Thoracic aorta (tissue), 2 donors: ENCODE results near the gene IGF2R. TPM values are rescaled to one million over a fixed set of nuclear protein-coding genes. Genes with fewer than 3 reads are reported as not detected.

Source experiments
- ATAC-seq: fragments of 150-250 bp; one replicate; pipeline ENCODE4 v1.8.0; 2017; ENCODE audit warnings: low read depth; ENCODE audit not compliant: insufficient number of reproducible peaks, low FRiP score
- DNase-seq: peaks from one replicate; pipeline ENCODE4 v3.0.0-alpha.2; 2020; ENCODE audit warnings: low spot score
- H3K27ac ChIP-seq, 2 donors: fragments of 200-600 bp; sonication (generic); 1 replicate in 1 of 2; 2 replicates in 1 of 2; pipeline ENCODE4 v1.5.1; 2016; ENCODE audit warnings: mild to moderate bottlenecking in 2 of 2, moderate library complexity in 2 of 2
- H3K27me3 ChIP-seq: fragments of 200-600 bp; sonication (generic); replicated peaks from 2 replicates; pipeline ENCODE4 v1.6.0; 2016; ENCODE audit warnings: mild to moderate bottlenecking; ENCODE audit not compliant: insufficient read depth
- H3K36me3 ChIP-seq: fragments of 200-600 bp; sonication (generic); one replicate; pipeline ENCODE4 v1.5.1; 2016
- H3K4me1 ChIP-seq, 2 donors: fragments of 200-600 bp; sonication (generic); 1 replicate in 1 of 2; 2 replicates in 1 of 2; pipeline versions ENCODE4 v1.5.1 to v1.6.0; 2016; ENCODE audit warnings: low read depth in 2 of 2, mild to moderate bottlenecking in 1 of 2; ENCODE audit not compliant: control insufficient read depth in 1 of 2
- H3K4me3 ChIP-seq: fragments of 200-600 bp; sonication (generic); 2 replicates; pipeline ENCODE4 v1.5.1; 2016; ENCODE audit warnings: mild to moderate bottlenecking
- H3K9me3 ChIP-seq: fragments of 200-600 bp; sonication (generic); 2 replicates; pipeline ENCODE4 v1.5.1; 2016
- total RNA-seq, 2 donors: library from RNA; depleted of rRNA; stranded (reverse); fragments of >200 nt; gene quantifications; one replicate each; pipeline versions ENCODE4 v1.1.0 to v1.2.3, GENCODE V29; 2016
- TF ChIP-seq, protein P1 (sequence below): fragments of 200-600 bp; sonication (generic); IDR thresholded peaks from one replicate; pipeline ENCODE4 v1.5.1; 2019; ENCODE audit warnings: antibody characterized with exemption

Gene IGF2R
- total RNA-seq, 2 donors from 2014 or later, result 82.2 to 88.4 TPM

GRCh38 chr6:160013987-160014868 is 45.3 kb downstream of the IGF2R start:
- ATAC-seq (no peak), DNase-seq (no peak)
- TF ChIP-seq, protein P1, sequence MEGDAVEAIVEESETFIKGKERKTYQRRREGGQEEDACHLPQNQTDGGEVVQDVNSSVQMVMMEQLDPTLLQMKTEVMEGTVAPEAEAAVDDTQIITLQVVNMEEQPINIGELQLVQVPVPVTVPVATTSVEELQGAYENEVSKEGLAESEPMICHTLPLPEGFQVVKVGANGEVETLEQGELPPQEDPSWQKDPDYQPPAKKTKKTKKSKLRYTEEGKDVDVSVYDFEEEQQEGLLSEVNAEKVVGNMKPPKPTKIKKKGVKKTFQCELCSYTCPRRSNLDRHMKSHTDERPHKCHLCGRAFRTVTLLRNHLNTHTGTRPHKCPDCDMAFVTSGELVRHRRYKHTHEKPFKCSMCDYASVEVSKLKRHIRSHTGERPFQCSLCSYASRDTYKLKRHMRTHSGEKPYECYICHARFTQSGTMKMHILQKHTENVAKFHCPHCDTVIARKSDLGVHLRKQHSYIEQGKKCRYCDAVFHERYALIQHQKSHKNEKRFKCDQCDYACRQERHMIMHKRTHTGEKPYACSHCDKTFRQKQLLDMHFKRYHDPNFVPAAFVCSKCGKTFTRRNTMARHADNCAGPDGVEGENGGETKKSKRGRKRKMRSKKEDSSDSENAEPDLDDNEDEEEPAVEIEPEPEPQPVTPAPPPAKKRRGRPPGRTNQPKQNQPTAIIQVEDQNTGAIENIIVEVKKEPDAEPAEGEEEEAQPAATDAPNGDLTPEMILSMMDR, result no peak
- H3K27ac ChIP-seq, result no peak overlapping the region
- no peaks in the 10 kb centered on the region for H3K36me3 ChIP-seq
- H3K27me3 ChIP-seq, result no peaks in the 10 kb centered on the region
- H3K4me3 ChIP-seq, result no peak overlapping the region
- H3K4me1 ChIP-seq, result peaks cover 0 to 20% of the 10 kb centered on the region in 2 donors
- no peaks in the 10 kb centered on the region for H3K9me3 ChIP-seq

GRCh38 chr6:160014869-160015182 is 45.9 kb downstream of the IGF2R start:
- Histone ChIP-seq H3K27me3 (no peaks in the 10 kb centered on the region), H3K9me3 (no peaks in the 10 kb centered on the region), H3K4me1 (peaks cover 0 to 19% of the 10 kb centered on the region in 2 donors), H3K27ac (no peak overlapping the region), H3K36me3 (no peaks in the 10 kb centered on the region), H3K4me3 (no peak overlapping the region)
- TF ChIP-seq, protein P1, result no peak
- no peak for DNase-seq
- ATAC-seq, result no peak

GRCh38 chr6:160015778-160016684 is 47.1 kb downstream of the IGF2R start:
- DNase-seq (no peak), ATAC-seq (no peak)
- H3K9me3 ChIP-seq, result no peaks in the 10 kb centered on the region
- H3K4me1 ChIP-seq, result peaks cover 0 to 7% of the 10 kb centered on the region in 2 donors
- H3K27ac ChIP-seq, result no peak overlapping the region
- no peak overlapping the region for H3K4me3 ChIP-seq
- TF ChIP-seq, protein P1, result no peak
- H3K27me3 ChIP-seq, result no peaks in the 10 kb centered on the region
- no peaks in the 10 kb centered on the region for H3K36me3 ChIP-seq

GRCh38 chr6:160022101-160022500 is 53.2 kb downstream of the IGF2R start:
- Histone ChIP-seq H3K4me3 (no peak overlapping the region), H3K36me3 (peaks cover 2% of the 10 kb centered on the region), H3K4me1 (no peaks in the 10 kb centered on the region), H3K9me3 (no peaks in the 10 kb centered on the region), H3K27ac (no peak overlapping the region), H3K27me3 (no peaks in the 10 kb centered on the region)
- TF ChIP-seq, protein P1, result no peak
- DNase-seq (no peak), ATAC-seq (no peak)

DNA sequence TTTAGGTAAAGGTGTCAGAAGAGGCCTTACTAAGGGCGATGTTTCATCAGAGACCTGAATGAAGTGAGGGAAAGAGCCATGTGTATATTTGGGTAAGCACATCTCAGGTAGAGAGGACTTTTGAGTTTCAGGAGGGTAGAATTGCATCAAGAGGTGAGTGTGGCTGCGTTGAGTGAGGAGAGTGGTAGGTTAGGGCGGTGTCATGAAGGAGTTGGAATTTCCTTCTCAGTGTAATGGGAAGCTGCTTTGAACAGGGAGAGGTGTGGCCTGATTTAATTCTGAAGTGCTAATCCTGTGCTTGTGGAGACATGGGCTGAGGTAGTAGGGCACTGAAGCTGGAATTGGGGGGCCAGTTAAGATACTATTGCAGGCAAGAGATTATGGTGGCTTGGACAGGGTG is 53.9 kb downstream of the IGF2R start:
- DNase-seq, result no peak
- Histone ChIP-seq H3K4me1 (no peaks in the 10 kb centered on the region), H3K27me3 (no peaks in the 10 kb centered on the region), H3K36me3 (peaks cover 2% of the 10 kb centered on the region), H3K27ac (no peak overlapping the region), H3K4me3 (no peak overlapping the region), H3K9me3 (no peaks in the 10 kb centered on the region)
- no peak for ATAC-seq
- TF ChIP-seq, protein P1, result no peak
